Measurements from ENCODE around the gene CACNA2D4. TPM values are rescaled to one million over a fixed set of nuclear protein-coding genes. Genes with fewer than 3 reads are reported as not detected.

Gene CACNA2D4
- total RNA-seq, 1 donor, result 0.72 TPM

DNA sequence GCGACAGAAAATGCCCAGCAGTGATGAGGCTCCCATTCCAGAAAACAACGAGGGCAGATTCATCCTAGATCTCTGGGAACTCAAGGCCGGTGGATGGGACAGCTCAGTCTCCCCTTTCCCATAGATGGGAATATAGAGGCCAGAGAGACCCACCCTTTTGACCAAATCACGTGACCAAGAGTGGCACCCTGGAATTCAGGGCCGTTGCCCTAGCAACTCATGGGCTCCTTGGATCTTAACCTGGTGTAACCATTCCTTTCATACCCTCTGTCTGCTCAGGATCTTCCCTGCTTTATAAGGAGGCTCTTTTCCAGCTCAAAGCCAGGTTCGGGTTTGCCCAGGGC, 106.5 kb downstream of the CACNA2D4 start:
- Histone ChIP-seq H2AFZ (ENCODE audit: low read length) (no peak overlapping the region), H3K79me2 (ENCODE audit: insufficient read depth, low read length) (no peaks in the 10 kb centered on the region), H3K4me2 (ENCODE audit: insufficient read depth, low read length) (no peak overlapping the region), H3K36me3 (ENCODE audit: insufficient read depth, low read length) (no peaks in the 10 kb centered on the region), H3K4me1 (ENCODE audit: insufficient read depth, low read length) (no peaks in the 10 kb centered on the region), H3K27ac (ENCODE audit: low read depth, low read length) (no peak overlapping the region), H3K27me3 (ENCODE audit: insufficient read depth, low read length) (peaks cover 28% of the 10 kb centered on the region), H3K4me3 (ENCODE audit: insufficient read depth, low read length) (no peak overlapping the region), H4K20me1 (ENCODE audit: insufficient read depth, low read length) (no peaks in the 10 kb centered on the region), H3K9me3 (ENCODE audit: low read depth, low read length) (no peaks in the 10 kb centered on the region)
- no peak for DNase-seq (ENCODE audit: insufficient read length, low spot score, missing footprints)
- TF ChIP-seq, protein P1, sequence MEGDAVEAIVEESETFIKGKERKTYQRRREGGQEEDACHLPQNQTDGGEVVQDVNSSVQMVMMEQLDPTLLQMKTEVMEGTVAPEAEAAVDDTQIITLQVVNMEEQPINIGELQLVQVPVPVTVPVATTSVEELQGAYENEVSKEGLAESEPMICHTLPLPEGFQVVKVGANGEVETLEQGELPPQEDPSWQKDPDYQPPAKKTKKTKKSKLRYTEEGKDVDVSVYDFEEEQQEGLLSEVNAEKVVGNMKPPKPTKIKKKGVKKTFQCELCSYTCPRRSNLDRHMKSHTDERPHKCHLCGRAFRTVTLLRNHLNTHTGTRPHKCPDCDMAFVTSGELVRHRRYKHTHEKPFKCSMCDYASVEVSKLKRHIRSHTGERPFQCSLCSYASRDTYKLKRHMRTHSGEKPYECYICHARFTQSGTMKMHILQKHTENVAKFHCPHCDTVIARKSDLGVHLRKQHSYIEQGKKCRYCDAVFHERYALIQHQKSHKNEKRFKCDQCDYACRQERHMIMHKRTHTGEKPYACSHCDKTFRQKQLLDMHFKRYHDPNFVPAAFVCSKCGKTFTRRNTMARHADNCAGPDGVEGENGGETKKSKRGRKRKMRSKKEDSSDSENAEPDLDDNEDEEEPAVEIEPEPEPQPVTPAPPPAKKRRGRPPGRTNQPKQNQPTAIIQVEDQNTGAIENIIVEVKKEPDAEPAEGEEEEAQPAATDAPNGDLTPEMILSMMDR (IDR thresholded peaks at IDR 0.05; ENCODE audit: extremely low read depth, low read depth, low read length), result no peak

DNA sequence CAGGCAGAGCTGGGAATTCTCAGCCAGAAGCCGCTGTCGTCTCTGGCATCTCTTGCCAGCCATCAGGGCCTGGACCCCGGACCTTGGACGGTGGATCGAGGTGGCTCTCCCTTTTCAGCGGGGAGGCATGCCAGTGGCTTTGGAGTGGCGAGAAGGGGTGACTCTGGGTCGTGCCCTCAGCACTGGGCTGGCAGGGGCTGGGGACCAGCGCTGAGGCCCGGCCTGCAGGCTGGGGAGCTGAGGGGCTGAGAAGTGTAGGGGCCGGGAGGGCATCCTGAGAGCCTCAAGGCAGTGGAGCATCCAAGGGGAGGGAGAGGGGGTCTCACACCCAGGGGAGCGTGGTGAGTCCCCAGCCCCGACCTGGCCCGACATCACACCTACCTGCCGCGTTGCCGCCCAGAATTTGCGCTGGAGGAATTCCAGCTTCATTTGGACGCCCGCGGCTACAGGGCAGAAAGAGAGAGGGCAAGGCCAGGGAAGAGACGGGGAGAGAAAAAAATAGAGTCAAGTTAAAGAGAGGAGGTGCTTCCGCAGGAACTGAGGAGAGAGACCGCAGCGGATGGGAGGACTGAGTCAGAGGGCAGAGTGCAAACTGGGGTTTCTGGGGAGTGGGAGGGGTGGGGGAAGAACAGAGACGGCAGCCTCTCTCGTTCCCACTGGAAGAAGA, 107.0 kb downstream of the CACNA2D4 start:
- Histone ChIP-seq H3K27ac (ENCODE audit: low read depth, low read length) (no peak overlapping the region), H3K79me2 (ENCODE audit: insufficient read depth, low read length) (no peaks in the 10 kb centered on the region), H2AFZ (ENCODE audit: low read length) (no peak overlapping the region), H3K4me3 (ENCODE audit: insufficient read depth, low read length) (no peak overlapping the region), H3K27me3 (ENCODE audit: insufficient read depth, low read length) (peaks cover 24% of the 10 kb centered on the region), H3K9me3 (ENCODE audit: low read depth, low read length) (no peaks in the 10 kb centered on the region), H3K4me2 (ENCODE audit: insufficient read depth, low read length) (no peak overlapping the region), H3K4me1 (ENCODE audit: insufficient read depth, low read length) (no peaks in the 10 kb centered on the region), H3K36me3 (ENCODE audit: insufficient read depth, low read length) (no peaks in the 10 kb centered on the region), H4K20me1 (ENCODE audit: insufficient read depth, low read length) (no peaks in the 10 kb centered on the region)
- TF ChIP-seq, protein P1 (IDR thresholded peaks at IDR 0.05; ENCODE audit: extremely low read depth, low read depth, low read length), result no peak
- DNase-seq (ENCODE audit: insufficient read length, low spot score, missing footprints), result peak; percentile 65

DNA sequence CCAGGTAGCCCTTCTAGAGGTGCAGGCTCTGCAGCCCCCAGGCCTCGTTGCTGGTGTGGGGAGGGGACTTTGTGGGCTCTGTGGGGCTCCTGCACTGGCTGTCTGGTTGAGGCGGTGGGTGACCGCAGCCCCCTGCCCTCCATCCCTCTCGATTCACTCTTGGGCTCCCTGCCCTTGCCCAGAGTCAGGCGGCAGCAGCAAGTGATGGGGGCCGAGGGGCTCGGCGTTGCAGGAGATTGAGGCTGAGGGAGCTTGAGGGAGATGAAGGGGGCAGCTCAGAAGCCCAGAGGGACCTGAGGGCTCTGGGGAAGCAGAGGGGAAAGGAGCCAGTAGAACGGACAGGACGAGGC, 107.5 kb downstream of the CACNA2D4 start:
- Histone ChIP-seq H3K9me3 (ENCODE audit: low read depth, low read length) (no peaks in the 10 kb centered on the region), H3K4me1 (ENCODE audit: insufficient read depth, low read length) (no peaks in the 10 kb centered on the region), H3K36me3 (ENCODE audit: insufficient read depth, low read length) (no peaks in the 10 kb centered on the region), H3K27me3 (ENCODE audit: insufficient read depth, low read length) (peaks cover 18% of the 10 kb centered on the region), H2AFZ (ENCODE audit: low read length) (no peak overlapping the region), H3K4me2 (ENCODE audit: insufficient read depth, low read length) (no peak overlapping the region), H3K79me2 (ENCODE audit: insufficient read depth, low read length) (no peaks in the 10 kb centered on the region), H3K4me3 (ENCODE audit: insufficient read depth, low read length) (no peak overlapping the region), H3K27ac (ENCODE audit: low read depth, low read length) (no peak overlapping the region), H4K20me1 (ENCODE audit: insufficient read depth, low read length) (no peaks in the 10 kb centered on the region)
- TF ChIP-seq, protein P1 (IDR thresholded peaks at IDR 0.05; ENCODE audit: extremely low read depth, low read depth, low read length), result no peak
- DNase-seq (ENCODE audit: insufficient read length, low spot score, missing footprints), result peak; percentile 31

DNA sequence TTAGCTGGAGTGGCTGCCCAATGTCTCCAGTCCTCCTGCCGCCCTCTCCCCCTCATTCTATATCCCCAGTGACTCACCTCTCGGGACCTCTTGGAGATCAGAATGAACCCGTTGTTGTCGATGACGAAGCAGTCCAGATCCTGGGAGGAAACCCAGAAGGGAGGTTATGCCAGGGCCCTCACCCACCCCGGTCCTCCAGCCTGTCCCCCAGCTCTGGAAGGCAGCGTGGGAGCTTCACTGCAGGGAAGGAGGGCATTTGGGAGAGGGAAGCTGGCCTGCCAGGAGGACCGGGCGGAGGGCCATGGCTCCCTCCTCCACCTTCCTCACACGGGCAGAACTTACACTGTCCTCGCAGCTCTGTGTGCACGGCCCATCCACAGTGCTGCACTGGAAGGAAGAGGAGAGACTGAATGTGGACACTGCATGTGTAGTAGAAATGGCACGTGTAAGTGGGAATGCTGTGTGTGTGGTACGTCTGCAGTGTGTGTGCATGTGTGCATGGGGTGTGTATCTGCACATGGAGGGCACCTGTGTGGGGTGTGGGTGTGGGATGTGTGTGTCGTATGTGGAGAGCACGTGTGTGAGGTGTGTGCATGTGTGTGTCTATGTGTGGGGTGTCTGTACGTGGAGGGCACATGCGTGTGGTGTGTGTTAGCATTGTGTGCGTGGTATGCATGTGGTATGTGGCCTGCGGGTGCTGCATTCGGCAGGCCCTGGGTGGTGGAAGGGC, 108.1 kb downstream of the CACNA2D4 start:
- Histone ChIP-seq H3K27ac (ENCODE audit: low read depth, low read length) (no peak overlapping the region), H3K79me2 (ENCODE audit: insufficient read depth, low read length) (no peaks in the 10 kb centered on the region), H4K20me1 (ENCODE audit: insufficient read depth, low read length) (no peaks in the 10 kb centered on the region), H3K4me3 (ENCODE audit: insufficient read depth, low read length) (no peak overlapping the region), H3K4me1 (ENCODE audit: insufficient read depth, low read length) (no peaks in the 10 kb centered on the region), H3K27me3 (ENCODE audit: insufficient read depth, low read length) (peaks cover 13% of the 10 kb centered on the region), H3K9me3 (ENCODE audit: low read depth, low read length) (no peaks in the 10 kb centered on the region), H3K36me3 (ENCODE audit: insufficient read depth, low read length) (no peaks in the 10 kb centered on the region), H3K4me2 (ENCODE audit: insufficient read depth, low read length) (peak overlapping the region; percentile 2), H2AFZ (ENCODE audit: low read length) (peak overlapping the region; percentile 37)
- TF ChIP-seq, protein P1 (IDR thresholded peaks at IDR 0.05; ENCODE audit: extremely low read depth, low read depth, low read length), result no peak
- DNase-seq (ENCODE audit: insufficient read length, low spot score, missing footprints), result peak; percentile 94
